HEK293 (cell line): Measurements from ENCODE around the gene ABCA5.

ENCODE experiments used
- CTCF ChIA-PET: fragments of 350-600 bp; formaldehyde crosslinking; extraction: SDS; loops from one replicate; lab custom pipeline; 2021; ENCODE audit warnings: antibody characterized with exemption; lab: Yijun Ruan, JAX
- POLR2A ChIA-PET: fragments of 300-600 bp; formaldehyde crosslinking; extraction: SDS; loops from one replicate; lab custom pipeline; 2020; ENCODE audit warnings: antibody characterized with exemption, inconsistent platforms; lab: Yijun Ruan, JAX
- H3K27ac ChIP-seq: fragments of 200-500 bp; sonication (Bioruptor generic); 2 replicates; pipeline ENCODE4 v1.5.1; 2014; ENCODE audit warnings: low read depth, low read length, control low read depth, inconsistent platforms; ENCODE audit errors: extremely low read depth
- H3K36me3 ChIP-seq, 2 experiments: fragments of 200-500 bp in 1 of 2; sonication (Bioruptor generic) in 1 of 2; 1 replicate in 1 of 2; 2 replicates in 1 of 2; pipeline ENCODE4 v1.5.1; 2014 to 2017; ENCODE audit warnings: inconsistent platforms in 2 of 2, low read length in 2 of 2; ENCODE audit not compliant: control insufficient read depth in 2 of 2, insufficient read depth in 1 of 2
- H3K4me1 ChIP-seq: fragments of 200-500 bp; sonication (Bioruptor generic); 2 replicates; pipeline ENCODE4 v1.5.1; 2014; ENCODE audit warnings: mild to moderate bottlenecking, low read length, inconsistent platforms; ENCODE audit not compliant: control insufficient read depth, insufficient read depth
- H3K4me3 ChIP-seq: 2 replicates; pipeline ENCODE4 v1.5.1; 2011; ENCODE audit warnings: low read depth, mild to moderate bottlenecking, control low read depth, low read length, moderate library complexity
- H3K9me3 ChIP-seq: fragments of 200-500 bp; sonication (Bioruptor generic); 2 replicates; pipeline ENCODE4 v1.5.1; 2014; ENCODE audit warnings: low read depth, low read length, inconsistent platforms; ENCODE audit not compliant: control insufficient read depth, insufficient read depth
- BCL11A ChIP-seq: fragments of 450-650 bp; formaldehyde crosslinking; IDR thresholded peaks from 2 replicates; pipeline ENCODE4 v1.5.1; 2016; ENCODE audit warnings: low read depth, missing biosample characterization, missing genetic modification characterization
- GLIS2 ChIP-seq: fragments of 450-650 bp; formaldehyde crosslinking; IDR thresholded peaks from 2 replicates; pipeline ENCODE4 v1.5.1; 2016; ENCODE audit warnings: missing biosample characterization, missing genetic modification characterization
- PBX3 ChIP-seq: sonication (generic); formaldehyde crosslinking; IDR thresholded peaks from 2 replicates; pipeline ENCODE4 v1.8.1; 2022; ENCODE audit warnings: mild to moderate bottlenecking, moderate library complexity, missing genetic modification reagents
- ZBTB1 ChIP-seq: fragments of 450-650 bp; formaldehyde crosslinking; IDR thresholded peaks from 2 replicates; pipeline ENCODE4 v1.5.1; 2016; ENCODE audit warnings: missing biosample characterization, missing genetic modification characterization
- ZBTB10 ChIP-seq: fragments of 450-650 bp; formaldehyde crosslinking; IDR thresholded peaks from 2 replicates; pipeline ENCODE4 v1.5.1; 2016; ENCODE audit warnings: missing biosample characterization, missing genetic modification characterization
- ZBTB8A ChIP-seq: fragments of 450-650 bp; formaldehyde crosslinking; IDR thresholded peaks from 2 replicates; pipeline ENCODE4 v1.5.1; 2016; ENCODE audit warnings: missing biosample characterization, missing genetic modification characterization
- ZNF146 ChIP-seq: fragments of 450-650 bp; formaldehyde crosslinking; IDR thresholded peaks from 2 replicates; pipeline ENCODE4 v1.5.1; 2016; ENCODE audit warnings: missing biosample characterization, missing genetic modification characterization
- ZNF324 ChIP-seq: fragments of 450-650 bp; formaldehyde crosslinking; IDR thresholded peaks from 2 replicates; pipeline ENCODE4 v1.5.1; 2016; ENCODE audit warnings: missing biosample characterization, missing genetic modification characterization
- ZNF48 ChIP-seq: fragments of 450-650 bp; formaldehyde crosslinking; IDR thresholded peaks from 2 replicates; pipeline ENCODE4 v1.5.1; 2016; ENCODE audit warnings: missing biosample characterization, missing genetic modification characterization
- ZNF561 ChIP-seq: fragments of 450-650 bp; IDR thresholded peaks from 2 replicates; pipeline ENCODE4 v1.5.1; 2018; ENCODE audit warnings: missing biosample characterization, missing genetic modification characterization, borderline replicate concordance
- ZNF624 ChIP-seq: fragments of 450-650 bp; formaldehyde crosslinking; IDR thresholded peaks from 2 replicates; pipeline ENCODE4 v1.5.1; 2017; ENCODE audit warnings: missing biosample characterization, missing genetic modification characterization
- ZNF664 ChIP-seq: fragments of 450-650 bp; formaldehyde crosslinking; IDR thresholded peaks from 2 replicates; pipeline ENCODE4 v1.5.1; 2016; ENCODE audit warnings: missing biosample characterization, missing genetic modification characterization
- TF ChIP-seq, protein P1 (sequence below): fragments of 450-650 bp; formaldehyde crosslinking; IDR thresholded peaks from 2 replicates; pipeline ENCODE4 v1.5.1; 2016; ENCODE audit warnings: missing biosample characterization, missing genetic modification characterization
- TF ChIP-seq, protein P2 (sequence below): fragments of 450-650 bp; IDR thresholded peaks from 2 replicates; pipeline ENCODE4 v1.5.1; 2018; ENCODE audit warnings: missing biosample characterization, mild to moderate bottlenecking, missing genetic modification characterization

The ABCA5 gene

GRCh38 chr17:69265873-69266272 lies 61.1 kb downstream of the ABCA5 start:
- Histone ChIP-seq H3K36me3 (peaks cover 0 to 8% of the 10 kb centered on the region in 2 experiments; a peak in 1 of 3 replicates), H3K27ac (no peak overlapping the region), H3K4me3 (no peak overlapping the region), H3K9me3 (no peaks in the 10 kb centered on the region), H3K4me1 (no peaks in the 10 kb centered on the region)
- POLR2A ChIA-PET: no interaction called here
- CTCF ChIA-PET: no interaction called here
- TF ChIP-seq ZNF664 (no peak), ZNF146 (tag by site-specific recombination) (peak; percentile 62)
- TF ChIP-seq, all 188 proteins: peak for 1

GRCh38 chr17:69254187-69254586 lies 72.7 kb downstream of the ABCA5 start:
- ChIA-PET POLR2A (no interaction called here), CTCF (interaction anchor here (0.6 kb wide), 1 partner anchor 771 kb away, joined by 5 read pairs; no protein-coding TSS in a partner anchor)
- Histone ChIP-seq H3K9me3 (no peaks in the 10 kb centered on the region), H3K27ac (no peak overlapping the region), H3K4me3 (no peak overlapping the region), H3K4me1 (no peaks in the 10 kb centered on the region), H3K36me3 (peaks cover 9 to 26% of the 10 kb centered on the region in 2 experiments)
- no peak for TF ChIP-seq ZBTB1 (tag by site-specific recombination)
- no peak for TF ChIP-seq ZNF48
- no peak for TF ChIP-seq ZNF324 (tag by site-specific recombination)
- no peak for TF ChIP-seq ZNF624
- no peak for TF ChIP-seq PBX3 (CRISPR knock-in tag)
- no peak for TF ChIP-seq ZNF561 (tag by site-specific recombination)
- TF ChIP-seq GLIS2 (tag by site-specific recombination): no peak
- no peak for TF ChIP-seq ZBTB10 (tag by site-specific recombination)

GRCh38 chr17:69250641-69251040 lies 76.3 kb downstream of the ABCA5 start:
- no peak overlapping the region for H3K27ac ChIP-seq
- TF ChIP-seq, protein P1, sequence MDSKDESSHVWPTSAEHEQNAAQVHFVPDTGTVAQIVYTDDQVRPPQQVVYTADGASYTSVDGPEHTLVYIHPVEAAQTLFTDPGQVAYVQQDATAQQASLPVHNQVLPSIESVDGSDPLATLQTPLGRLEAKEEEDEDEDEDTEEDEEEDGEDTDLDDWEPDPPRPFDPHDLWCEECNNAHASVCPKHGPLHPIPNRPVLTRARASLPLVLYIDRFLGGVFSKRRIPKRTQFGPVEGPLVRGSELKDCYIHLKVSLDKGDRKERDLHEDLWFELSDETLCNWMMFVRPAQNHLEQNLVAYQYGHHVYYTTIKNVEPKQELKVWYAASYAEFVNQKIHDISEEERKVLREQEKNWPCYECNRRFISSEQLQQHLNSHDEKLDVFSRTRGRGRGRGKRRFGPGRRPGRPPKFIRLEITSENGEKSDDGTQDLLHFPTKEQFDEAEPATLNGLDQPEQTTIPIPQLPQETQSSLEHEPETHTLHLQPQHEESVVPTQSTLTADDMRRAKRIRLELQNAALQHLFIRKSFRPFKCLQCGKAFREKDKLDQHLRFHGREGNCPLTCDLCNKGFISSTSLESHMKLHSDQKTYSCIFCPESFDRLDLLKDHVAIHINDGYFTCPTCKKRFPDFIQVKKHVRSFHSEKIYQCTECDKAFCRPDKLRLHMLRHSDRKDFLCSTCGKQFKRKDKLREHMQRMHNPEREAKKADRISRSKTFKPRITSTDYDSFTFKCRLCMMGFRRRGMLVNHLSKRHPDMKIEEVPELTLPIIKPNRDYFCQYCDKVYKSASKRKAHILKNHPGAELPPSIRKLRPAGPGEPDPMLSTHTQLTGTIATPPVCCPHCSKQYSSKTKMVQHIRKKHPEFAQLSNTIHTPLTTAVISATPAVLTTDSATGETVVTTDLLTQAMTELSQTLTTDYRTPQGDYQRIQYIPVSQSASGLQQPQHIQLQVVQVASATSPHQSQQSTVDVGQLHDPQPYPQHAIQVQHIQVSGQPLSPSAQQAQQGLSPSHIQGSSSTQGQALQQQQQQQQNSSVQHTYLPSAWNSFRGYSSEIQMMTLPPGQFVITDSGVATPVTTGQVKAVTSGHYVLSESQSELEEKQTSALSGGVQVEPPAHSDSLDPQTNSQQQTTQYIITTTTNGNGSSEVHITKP: 0 out of 2 replicates have a peak, but pooled peaks have one; percentile 20
- no peak for TF ChIP-seq BCL11A (tag by site-specific recombination)
- TF ChIP-seq, protein P2, sequence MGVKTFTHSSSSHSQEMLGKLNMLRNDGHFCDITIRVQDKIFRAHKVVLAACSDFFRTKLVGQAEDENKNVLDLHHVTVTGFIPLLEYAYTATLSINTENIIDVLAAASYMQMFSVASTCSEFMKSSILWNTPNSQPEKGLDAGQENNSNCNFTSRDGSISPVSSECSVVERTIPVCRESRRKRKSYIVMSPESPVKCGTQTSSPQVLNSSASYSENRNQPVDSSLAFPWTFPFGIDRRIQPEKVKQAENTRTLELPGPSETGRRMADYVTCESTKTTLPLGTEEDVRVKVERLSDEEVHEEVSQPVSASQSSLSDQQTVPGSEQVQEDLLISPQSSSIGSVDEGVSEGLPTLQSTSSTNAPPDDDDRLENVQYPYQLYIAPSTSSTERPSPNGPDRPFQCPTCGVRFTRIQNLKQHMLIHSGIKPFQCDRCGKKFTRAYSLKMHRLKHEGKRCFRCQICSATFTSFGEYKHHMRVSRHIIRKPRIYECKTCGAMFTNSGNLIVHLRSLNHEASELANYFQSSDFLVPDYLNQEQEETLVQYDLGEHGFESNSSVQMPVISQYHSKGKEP: no peak
- TF ChIP-seq ZBTB8A: no peak
- ChIA-PET POLR2A (no interaction called here), CTCF (interaction anchor here (1.1 to 2.3 kb wide), 5 partner anchors 9 to 719 kb away, joined by 3 to 12 read pairs (median 3); no protein-coding TSS in a partner anchor)
- no peak overlapping the region for H3K4me3 ChIP-seq
- no peaks in the 10 kb centered on the region for H3K4me1 ChIP-seq
- H3K36me3 ChIP-seq: peaks cover 9 to 29% of the 10 kb centered on the region in 2 experiments
- no peaks in the 10 kb centered on the region for H3K9me3 ChIP-seq
